HG02678 (cell line): ENCODE results near the gene SHTN1.

Experiments
- ATAC-seq: cut with Tn5 transposase; IDR thresholded peaks from one replicate; pipeline ENCODE4 v1.9.1; 2021; ENCODE audit warnings: mild to moderate bottlenecking, moderate library complexity; ENCODE audit not compliant: unreplicated experiment

SHTN1 gene

DNA sequence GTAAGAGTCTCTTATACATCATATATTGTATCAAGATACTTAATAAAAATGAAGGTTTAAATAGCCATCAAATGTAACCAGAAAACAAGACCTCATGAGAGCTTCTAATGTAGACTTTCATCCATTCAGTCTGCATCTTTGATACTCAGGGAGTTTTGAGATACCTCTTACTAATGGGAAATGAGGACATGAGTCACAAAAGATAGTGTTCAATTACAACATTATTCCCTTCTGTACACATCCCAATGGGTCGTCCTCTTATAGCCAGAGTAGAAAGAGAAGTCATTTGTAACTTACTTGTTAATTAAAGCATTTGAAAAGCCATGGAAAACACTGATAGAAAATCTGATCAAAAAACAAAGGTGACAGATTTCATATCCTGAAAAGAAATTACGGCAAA lies 19.4 kb downstream of the SHTN1 start:
- no peak for ATAC-seq

DNA sequence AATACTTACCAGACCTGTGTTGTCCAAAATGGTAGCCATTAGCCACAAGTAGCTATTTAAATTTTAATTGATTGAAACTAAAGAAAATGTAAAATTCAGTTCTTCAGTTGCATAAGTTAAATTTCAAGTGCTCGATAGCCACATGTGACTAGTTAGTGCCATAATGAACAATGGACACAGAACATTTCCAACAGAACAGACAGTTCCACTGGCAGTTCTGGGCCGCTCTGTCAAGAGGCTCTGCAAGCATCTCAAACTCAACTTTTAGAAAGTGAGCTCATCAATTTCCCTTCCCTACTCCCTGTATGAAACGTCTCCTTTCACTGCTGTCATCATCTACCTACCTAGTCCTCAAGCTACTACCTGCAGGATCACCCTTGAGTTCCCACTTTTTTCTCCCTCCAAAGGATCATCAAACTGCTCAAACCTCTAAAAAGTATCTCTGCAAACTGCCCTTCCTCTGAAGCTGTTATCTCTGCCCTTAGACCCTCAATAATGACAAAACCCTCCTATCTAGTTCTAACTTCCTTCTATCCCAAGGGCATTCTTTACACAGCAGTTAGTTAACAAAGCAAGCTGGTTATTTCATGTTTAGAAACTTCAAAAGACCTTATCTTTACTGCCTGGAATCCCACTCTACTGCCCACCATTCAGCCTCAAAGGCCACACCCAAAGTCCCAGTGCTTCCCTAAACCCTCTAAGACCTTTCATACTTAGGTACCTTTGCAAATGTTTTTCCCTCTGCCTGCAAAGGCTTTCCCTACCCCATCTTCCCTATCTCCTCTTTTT lies 20.6 kb downstream of the SHTN1 start:
- ATAC-seq, result no peak

DNA sequence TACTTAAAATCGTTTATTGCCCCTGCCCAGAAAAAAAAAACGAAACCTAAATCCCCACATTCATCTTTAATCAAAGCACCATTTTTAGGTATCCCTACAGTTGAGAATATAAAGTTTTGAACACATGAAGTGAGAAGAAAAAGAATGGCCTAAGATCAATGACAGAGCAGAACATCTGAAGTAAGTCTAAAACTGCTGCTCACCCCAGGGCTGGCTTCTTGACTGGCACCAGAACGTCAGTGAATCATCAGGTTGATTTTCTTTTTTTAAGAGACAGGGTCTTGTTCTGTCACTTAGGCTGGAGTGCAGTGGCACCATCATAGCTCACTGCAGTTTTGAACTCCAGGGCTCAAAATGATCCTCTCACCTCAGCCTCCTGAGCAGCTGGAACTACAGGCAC lies 24.9 kb downstream of the SHTN1 start:
- no peak for ATAC-seq

DNA sequence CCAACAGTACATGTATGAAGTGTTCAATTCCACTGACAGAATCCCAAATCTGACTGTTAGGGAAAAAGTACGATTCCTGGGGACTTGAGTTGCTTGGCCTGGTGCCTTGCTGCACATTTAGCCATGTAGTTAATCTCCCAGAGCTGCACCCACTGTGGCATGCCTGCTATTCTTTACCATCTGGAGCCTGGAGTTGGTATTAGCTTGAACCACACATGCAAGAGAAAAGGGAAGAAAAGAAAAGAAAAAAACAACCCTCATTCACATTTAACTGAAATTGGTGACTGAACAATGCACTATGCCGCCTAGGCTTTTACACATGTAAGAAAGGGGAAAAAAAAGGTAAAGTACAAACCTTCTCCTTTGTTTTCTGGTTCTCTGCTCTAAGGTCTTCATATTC lies 26.1 kb downstream of the SHTN1 start:
- no peak for ATAC-seq

DNA sequence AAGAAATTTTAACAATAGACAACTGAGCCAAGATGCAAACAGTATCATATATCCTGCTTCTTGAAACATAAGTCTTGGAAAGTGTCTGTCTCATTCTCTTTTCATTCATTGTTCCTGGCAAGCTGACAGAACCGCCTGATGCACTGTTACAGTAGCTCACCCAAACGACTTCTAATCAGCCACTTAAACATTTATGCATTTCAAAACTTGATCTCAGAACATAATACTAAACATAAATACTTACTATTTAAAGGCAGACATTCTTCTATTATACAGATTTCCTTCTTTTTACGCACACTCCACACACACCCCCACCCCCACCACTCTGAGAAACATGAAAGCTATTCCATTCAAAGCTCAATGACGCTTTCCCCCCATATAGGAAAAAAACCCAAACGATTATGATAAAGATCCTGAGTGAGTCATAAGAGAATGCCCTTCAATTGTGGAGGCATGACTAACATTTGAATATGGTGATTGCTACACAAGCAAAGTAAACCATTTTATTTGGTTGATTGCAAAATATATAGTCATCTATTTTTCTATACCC lies 30.5 kb downstream of the SHTN1 start:
- ATAC-seq, result no peak

DNA sequence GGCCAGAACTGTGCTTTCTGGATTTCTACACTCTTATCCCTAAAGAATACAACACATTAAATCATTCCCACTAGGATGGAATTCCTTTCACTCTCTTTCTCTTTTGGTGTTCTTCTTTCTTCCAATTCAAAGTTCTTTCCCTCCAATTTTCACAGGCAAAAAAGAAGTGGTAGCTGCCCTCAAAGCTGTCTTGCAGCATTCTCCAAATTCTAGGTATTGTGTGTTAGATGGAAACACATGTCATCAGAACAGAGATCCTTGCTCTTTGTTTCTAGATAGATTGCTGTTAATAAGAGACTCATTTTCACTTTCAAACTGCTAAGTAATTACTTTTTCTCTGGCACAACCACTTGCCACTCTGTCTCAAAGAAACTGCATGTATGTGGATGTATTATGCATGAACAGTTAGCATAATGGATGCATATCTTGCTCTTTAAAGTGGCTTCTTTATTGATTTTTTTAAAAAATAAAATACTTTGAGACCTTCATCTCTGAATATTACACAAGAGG lies 31.0 kb downstream of the SHTN1 start:
- no peak for ATAC-seq

DNA sequence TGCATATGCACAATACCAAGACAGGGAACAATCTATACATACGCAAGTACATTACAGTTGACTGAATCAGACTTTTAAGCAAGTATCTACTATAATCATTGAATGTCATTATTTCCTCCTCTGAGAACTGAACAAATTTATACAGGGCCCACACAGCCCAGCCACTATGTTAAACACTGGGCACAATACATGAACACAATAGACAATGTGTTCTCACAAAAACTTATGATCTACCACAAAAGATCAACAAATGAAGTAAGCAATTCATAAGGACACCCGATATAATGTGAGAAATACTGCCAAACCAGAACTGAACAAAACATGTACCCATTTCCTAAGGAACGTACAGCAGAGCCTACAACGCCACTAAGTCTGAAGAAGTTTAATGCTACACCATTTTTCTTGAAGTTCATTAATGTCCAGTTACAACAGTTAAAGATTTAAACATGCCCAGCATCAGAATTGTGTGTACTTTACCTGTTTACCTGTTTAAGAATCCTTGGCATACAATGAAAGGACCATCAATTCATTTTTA lies 31.5 kb downstream of the SHTN1 start:
- ATAC-seq, result no peak

DNA sequence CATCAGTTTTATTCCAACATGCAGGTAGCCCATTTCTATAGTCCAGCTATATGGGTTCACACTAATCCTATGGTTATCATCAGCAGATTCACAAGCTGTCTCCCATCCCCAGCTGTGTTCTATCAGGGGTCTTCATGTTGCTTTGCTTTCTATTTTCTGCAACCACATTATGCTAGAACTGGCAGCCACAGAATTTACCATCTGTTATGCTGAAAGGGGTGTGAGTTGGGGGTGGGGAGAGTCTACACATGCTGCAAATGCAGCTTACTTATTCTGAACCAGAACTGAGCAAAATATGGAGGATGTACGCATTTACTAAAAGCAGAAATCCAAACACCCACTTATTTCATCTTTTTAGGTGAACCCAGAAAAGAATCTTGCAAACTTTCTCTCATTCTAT lies 32.9 kb downstream of the SHTN1 start:
- ATAC-seq, result no peak

DNA sequence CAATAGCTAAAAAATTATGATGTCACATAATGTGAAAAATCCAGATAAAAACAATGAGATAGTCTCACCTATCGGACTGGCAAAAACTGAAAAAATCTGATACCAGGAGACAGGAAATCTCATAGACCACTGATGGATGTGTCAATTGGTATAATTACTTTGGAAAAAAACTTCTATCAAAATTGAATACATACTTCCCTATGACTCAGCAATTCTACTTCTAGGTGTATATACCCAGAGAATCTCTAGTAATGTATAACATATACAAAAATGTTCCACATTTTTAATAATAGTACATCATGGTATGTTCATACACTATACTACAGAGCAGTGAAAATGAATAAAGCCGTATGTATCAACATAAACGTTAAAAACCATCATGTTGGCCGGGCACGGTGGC lies 34.9 kb downstream of the SHTN1 start:
- ATAC-seq, result no peak

DNA sequence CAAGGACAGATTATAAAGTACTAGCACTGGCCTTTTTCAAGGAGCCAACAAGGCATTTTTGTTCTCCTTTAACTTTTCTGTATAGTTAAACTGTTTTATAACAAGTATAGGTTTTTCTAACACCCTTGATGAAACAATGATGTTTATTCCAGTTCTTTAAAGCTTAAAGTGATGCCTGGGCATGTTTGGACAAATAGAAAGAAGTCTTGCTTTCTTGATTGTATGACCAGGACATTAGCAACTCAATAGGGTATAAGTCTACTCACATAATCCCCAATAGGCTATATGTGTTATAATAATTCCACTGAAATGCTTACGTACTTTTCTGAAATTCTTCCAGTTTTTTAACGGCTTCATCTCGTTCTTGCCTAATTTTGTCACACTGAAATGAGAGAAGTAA lies 36.7 kb downstream of the SHTN1 start:
- no peak for ATAC-seq

DNA sequence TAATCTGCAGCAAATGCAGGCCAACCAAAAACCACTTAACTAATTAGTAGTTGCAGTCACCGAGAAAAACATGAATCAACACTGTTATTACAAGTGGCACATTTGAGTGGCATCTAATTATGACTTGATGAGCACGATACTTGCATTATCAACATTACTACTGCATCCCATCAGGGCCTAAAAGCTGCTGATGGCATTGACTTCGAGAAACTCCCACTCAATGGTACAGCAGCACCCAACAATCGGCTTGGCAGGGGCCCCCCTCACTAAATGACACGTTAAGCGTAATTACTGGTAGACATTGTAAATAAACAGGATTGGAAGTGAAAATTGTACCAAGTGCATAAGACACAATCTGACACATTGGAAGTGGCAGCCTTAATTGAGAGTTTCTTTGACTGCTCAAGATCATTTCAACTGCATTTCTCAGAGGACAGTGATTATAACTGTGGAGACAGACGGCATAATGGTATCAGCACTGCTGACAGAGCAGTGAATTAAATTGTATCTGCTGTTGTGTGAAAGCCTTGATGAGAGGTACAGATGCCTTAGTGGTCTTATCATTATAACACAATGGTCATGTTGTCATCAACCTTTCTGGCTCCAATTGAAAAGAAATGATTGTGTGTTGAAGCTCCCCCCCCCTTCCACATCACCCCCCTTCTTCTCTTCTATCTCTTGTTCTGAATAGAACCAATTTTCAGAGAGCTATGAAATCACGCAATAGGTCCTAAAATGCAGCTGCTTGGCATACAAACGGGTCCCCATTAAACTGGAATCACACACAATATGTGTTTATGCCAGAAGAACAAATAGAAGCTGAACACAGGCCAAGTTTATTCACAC lies 43.4 kb downstream of the SHTN1 start:
- no peak for ATAC-seq

DNA sequence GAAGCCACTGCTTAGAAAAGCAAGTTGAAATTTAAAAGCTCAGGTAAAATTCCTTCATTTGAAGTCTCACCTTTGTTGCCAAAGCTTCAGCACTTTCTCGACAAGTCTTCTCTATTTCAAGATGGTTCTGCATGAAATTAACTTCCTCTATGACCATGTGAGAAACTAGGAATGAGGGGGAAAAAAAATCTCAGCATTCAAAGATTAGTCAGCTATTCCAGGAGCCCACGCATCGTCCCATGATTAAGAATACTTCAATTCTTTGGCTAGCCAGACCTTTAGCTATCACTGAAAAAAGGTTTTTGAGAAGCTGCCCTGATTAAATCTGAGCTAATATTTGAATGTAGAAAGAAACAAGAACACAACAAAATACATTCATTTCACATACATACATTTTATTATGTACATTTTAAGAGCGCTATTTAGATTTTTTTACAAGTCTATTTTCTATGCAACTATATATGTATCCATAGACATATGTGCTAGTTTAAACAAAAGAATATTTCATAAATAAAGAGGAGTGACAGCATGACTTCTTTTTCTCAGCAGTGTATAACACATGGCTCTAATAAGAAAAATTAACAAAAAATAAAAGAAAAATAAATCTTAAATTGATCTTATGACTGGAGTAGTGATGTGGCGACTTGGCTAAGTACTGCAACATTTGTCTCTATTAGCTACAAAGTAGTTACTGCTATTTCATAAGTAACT lies 44.8 kb downstream of the SHTN1 start:
- no peak for ATAC-seq

DNA sequence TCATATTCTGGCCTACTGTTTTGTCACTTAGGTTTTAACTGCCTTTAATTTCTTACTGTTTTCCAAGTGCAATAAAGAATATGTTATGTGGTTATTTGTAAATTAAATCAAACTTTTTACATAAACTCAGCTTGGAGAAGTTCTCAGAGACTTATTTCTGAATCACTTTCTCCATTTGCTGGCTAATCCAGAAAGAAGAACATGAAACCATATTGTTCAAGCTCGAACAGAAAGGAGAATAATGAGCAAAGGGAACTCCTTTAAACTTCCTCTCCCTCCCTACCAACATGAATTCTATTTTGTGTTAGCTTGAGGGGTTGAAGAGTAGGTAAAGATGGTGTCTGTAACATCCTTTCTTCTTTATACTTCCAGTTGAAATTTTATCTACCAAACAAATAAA lies 52.3 kb downstream of the SHTN1 start:
- ATAC-seq, result no peak

DNA sequence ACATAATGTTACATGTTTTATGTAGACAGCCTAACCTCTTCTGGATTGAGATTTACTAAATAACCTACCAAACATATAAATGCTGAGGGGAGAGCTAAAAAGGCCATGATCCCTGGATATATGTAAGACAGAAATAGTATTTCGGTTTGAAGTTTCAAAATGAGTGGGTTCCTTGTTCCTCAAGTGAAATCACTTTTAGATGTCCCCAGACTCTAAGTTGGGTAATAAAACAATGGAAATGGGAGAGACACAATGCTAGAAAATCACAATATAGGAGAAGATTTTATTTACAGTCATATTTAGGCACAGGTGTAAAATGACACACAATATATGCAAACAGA lies 56.5 kb downstream of the SHTN1 start:
- no peak for ATAC-seq

DNA sequence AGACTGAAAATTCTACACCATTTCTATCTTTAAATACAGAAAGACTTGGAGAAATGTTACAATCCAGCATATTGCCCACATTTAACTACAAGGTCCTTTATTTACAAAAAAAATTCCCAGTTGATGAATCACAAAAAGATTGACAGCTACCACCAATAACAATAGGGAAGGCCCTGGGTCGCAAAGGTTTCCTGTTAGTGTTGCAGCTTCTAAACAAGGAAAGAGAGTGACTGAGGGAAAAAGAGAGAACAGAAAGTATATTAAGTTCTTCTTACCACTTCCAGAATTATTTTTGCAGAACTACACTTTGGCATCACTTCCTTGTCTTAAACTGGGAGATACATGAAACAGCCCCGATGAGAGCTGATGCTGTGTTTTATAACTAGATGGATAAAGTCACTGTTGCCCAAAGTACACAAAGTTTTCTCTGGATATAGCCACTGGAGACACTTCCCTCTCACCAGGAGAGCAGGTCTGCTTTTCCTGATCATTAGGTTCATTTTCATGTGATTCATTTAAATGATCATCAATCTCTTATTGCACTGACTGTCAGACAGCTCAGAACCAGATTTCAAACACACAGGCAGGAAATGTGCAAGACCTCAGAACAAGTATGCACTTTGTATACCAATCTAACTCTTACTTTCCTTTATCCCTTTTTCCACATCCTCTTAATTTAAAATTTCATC lies 57.0 kb downstream of the SHTN1 start:
- no peak for ATAC-seq

DNA sequence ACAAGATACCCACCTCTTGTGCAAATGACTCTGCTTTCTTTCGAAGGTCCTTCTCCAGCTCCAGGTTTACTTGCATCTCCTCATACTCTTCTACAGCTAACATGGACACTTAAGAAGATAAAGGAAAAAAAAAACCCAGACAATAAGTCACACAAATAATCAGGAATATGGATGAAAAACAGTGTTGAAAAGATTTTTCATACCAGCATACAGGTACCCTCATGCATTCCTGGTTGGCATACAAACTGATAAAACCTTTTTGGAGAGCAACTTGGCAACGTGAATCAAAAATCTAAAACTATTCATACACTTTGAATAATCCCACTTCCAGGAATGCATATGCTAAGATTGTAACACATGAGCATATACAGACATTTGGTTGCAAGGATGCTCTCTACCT lies 60.1 kb downstream of the SHTN1 start:
- no peak for ATAC-seq

DNA sequence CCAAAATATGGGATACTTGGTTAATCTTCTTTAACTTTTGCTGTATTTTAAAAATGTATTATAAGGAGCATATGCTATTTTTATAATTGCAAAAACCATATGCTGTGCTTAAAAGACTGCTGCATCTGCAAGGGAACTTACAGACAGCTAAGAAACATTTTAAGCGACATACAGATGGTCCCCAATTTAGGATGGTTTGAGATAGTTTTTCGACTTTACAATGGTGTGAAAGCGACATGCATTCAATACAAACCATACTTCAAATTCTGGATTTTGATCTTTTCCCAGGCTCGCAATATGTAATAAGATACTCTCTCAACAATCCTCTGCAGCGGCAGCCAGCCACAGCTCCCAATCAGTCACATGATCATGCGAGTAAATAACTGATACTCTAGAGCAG lies 73.2 kb downstream of the SHTN1 start:
- ATAC-seq, result no peak

DNA sequence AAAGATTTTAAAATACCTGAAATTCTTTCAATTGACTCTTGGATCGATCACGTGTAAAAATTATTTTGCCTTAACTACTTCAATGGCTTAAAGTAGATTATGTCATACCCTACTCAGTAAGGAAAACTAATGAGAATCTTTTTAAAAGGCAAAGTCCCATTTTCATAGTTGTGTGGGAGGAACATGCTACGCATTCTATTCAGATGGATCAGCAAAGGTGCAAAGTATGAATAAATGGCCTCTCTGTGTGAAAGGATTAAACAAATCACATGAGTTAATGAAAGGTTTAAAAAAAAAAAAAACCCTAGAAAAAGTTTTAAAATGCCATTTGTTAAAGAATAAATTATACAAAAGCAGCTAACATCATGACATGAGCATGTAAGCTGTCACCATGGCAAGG lies 78.6 kb downstream of the SHTN1 start:
- ATAC-seq, result no peak

DNA sequence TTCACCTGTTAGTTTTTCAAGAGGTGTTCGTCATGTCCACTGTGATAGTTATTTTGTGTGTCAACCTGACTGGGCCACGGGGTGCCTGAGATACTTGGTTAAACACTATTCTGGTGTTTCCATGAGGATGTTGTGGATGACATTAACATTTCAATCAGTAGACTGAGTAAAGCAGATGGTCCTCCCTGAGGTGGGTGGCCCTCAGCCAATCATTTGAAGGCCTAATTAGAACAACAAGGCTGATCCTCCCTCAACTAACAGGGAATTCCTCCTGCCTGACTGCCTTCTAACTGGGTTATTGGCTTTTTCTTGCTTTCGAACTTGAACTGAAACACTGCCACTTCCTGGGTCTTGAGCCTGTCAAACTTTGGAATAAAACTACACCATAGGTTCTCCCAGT lies 79.9 kb downstream of the SHTN1 start:
- no peak for ATAC-seq

DNA sequence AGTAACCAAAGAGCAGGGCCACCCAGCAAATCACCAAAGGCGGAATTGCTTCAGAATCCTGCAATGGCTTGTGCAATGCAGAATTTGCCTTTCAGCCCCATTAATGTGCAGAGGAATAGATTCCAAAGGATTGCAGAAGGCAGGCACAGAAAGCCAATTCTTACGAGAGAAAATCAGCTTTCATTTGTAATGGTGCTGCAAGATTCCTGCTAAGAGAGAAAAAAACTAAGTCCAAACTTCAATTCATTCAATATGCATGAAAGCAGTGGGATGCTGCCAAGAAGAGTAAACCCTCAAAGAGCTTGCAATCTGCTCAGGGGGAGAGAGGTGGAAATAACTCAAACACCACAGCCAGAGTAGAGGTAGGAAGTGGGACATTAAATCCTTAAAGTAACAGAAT lies 85.3 kb downstream of the SHTN1 start:
- no peak for ATAC-seq

DNA sequence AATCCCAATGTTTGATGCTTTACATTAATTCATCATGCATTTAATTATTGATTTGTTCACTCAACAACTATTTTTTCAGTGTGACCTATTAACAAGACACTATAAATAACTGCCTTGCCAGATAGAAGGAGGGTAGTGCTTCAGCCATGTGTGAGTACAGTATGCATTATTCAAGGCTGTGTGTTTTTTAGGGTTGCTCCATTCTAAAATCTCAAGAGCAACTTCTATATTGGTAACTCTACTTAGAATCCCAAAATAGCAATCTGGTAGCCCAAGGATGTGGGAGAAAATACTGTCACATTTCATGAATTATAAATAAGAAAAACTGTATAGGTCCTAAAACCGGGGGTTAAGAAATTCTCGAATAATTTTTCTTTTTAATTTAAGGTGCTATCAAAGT lies 85.8 kb downstream of the SHTN1 start:
- ATAC-seq, result no peak
